GM19035 (cell line): ENCODE measurements around the gene TGIF1.
"Not testable (repeated sequence)": the region's sequence is repeated elsewhere in the genome, so short reads cannot be mapped to it uniquely, and the experiment has no call there.

ENCODE experiments used
- ATAC-seq: cut with Tn5 transposase; IDR thresholded peaks from one replicate; pipeline ENCODE4 v1.9.1; 2021; ENCODE audit not compliant: unreplicated experiment

TGIF1 gene

DNA sequence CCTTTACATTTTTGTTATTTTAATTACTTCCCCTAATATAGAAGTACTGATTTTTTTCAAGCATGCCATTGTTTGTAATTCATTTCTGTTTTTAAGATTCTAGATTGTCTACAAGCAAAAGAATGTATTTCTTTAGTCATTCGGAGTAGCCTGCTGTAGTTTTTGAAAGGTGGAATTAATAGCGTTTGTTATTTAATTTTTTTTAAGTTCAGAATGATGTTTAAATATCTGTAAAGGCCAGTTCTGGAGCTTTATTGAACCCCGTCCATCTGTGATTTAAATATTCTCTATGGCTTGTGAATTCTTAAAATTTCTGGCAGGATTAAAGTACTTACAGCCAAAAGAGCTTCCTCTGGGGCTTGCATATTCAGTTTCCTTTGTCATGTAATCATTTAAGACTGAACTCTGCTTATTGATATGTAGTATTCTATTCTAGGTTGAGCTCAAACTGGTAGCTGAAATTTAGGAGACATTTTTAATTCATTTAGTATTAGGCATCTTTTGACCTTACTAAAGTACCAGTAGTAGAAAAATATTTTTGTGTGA is 5.2 kb downstream of the TGIF1 start:
- no peak for ATAC-seq

DNA sequence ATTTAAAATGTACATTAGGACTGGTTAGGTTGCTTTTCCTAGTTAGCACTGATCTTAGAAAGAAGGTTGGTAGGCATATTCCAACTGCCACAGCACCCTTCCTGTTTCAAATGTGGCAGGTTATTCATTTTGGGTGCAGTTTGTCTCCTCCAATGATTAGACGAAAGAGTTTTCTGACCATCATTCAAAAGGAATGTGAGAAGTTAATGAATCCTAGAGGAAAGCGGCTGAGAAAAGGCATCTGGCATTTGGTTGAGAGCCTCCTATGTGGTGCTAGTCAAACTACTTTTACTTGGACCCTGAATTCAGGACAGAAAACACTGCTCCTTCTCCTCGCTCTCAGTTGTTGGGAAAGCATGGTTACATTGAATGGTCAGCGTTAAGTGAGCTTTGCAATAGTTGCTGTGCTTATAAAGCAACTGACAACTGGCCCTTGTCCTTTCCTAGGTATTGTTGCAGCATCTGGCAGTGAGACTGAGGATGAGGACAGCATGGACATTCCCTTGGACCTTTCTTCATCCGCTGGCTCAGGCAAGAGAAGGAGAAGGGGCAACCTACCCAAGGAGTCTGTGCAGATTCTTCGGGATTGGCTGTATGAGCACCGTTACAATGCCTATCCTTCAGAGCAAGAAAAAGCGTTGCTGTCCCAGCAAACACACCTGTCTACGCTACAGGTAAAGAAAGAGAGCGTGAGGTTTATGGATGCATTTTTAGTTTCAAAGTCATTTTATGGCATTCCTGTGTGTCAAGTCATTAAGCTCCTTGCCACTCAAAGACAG is 6.1 kb downstream of the TGIF1 start:
- ATAC-seq, result no peak

DNA sequence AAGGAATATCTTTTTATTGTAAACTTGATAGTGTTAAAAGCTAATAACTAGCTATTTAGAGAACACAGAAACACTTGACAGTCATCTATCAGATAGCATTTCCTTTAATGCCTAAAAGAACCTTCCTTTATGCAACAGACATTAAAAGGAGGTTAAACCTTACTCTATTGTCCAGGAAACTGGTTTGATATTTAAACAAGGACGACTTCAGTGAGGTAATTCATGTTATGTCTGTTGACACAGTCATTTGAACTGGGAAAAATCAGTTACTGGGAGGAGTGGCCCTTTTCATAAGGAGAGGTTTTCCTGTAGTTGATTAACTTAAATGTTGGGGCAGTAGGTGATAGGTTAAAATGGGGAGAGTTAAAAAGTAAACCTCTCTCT is 6.7 kb downstream of the TGIF1 start:
- no peak for ATAC-seq

DNA sequence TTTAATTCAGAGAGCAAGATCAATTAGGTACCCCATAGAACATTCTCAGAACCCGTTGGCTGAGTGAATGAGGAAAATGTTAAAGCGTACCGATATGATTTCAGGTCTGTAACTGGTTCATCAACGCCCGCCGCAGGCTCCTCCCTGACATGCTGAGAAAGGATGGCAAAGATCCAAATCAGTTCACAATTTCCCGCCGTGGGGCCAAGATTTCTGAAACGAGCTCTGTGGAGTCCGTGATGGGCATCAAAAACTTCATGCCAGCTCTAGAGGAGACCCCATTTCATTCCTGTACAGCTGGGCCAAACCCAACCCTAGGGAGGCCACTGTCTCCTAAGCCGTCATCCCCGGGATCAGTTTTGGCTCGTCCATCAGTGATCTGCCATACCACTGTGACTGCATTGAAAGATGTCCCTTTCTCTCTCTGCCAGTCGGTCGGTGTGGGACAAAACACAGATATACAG is 7.3 kb downstream of the TGIF1 start:
- ATAC-seq, result no peak

DNA sequence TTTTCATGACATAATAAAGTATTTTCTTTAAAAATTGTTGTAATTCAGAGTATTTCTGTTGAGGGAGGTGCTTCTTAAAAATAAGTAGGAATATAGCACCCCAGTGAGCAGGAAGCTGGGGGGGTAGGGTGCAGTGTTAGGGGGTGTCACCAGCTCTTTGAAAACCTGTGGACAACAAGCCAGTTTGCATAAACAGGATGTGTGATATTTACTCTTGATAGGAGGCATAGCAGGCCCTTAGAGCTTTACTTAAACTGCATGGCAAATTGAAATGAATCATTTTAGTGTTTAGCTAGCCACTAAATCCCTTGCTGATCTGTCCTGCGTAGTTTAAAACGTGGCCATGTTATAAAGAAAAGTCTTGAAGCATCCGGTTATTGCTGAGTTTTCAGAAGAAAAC is 8.4 kb downstream of the TGIF1 start:
- no peak for ATAC-seq

DNA sequence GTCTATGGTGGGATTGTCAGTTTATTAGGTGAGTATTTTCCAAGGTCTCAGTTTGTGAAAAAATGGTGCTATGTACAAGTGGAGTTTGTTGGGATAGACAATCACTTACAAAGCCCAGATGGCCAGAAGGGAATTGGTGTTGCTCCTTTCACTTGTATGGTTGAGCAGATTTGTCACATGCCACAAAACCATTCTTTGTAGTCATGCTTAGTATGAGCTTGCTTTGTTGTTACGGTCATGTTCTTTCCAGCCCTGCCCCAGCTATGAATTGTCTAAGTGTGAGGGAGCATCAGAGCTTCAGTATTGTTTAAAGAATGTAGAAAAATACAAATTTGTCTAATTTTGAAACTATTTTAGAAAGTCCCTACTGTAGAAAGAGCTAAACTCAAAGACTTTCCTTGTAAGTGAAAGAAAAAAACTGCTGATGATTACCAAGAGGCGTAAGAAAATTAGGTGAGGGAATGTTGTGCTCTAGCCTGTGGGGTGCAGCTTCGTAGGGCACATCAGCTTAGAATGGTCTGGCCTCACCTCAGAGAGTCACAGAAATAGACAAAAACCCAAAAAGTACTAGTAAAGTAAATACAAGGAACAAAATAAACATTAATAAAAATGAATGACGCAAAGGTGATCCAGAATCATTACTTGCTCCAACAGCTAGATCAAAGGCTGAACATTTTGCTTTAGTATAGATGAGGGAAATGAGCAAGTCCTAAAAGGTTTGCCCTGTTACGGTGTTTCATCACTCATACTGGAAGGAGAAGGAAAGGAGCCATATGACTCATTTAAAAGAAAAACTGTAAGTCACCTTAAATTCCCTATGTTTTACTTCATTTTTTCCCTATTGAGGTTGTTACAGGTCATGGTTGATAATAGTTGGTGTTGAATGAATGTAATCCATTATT is 9.2 kb downstream of the TGIF1 start:
- no peak for ATAC-seq

DNA sequence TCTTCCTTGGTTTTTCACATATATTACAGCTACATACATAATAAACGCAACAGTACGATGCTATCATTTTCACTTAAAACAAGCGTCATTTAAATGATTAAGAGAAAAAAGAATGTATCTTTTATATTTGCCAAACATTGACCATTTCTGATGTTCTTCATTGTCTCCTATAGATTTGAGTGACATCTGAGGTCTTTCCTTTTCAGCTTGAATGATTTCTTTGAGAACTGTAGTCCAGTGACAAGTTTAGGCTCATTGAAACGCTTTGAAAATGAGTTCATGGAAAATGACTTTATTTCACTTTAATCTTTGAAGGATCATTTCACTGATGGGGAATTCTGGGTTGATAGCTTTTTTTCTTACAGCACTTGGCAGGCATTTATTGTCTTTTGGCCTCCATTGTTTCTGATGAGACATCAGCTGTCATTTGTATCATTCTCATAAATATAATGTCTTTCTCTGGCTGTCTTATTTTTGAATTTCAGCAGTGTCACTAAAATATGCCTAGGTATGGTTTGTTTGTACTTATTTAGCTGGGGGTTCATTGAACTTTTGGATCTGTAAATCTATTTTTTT is 10.9 kb downstream of the TGIF1 start:
- no peak for ATAC-seq

DNA sequence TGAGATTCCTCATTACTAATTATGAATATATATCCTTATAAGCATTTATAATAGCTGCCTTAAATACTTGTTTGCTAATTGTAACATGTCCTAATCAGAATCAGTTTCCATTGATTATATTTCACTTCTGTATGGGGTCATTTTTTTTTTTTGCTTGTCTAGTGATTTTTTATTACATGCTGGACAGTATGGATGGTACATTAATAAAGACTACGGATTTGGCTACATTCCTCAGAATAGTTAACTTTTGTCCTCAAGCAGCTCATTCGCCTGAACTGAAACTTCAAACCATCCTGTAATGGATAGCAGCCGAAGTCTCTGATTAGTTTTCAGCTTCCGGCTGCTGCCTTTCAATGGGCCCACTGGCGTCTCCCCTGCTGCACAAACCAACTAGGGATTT is 11.7 kb downstream of the TGIF1 start:
- no peak for ATAC-seq

DNA sequence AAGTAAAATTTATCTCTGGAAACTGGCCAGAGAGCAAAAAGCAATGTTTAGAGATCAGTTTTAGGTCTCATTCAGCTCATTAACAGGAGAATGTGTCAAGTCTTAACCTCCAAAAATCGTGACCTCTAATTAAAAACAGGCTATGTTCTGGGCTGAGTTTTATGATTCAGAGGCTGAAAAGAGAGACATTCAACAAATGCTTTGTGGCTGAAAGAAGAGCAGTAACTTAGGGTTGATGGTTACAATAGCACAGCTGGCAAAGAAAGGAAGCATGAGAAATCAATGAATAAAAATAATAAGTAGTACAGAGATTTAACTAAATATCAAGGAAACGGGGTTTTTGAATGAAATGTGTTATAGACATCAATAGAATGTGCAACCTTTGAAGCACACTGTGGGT is 13.1 kb downstream of the TGIF1 start:
- ATAC-seq, result no peak

DNA sequence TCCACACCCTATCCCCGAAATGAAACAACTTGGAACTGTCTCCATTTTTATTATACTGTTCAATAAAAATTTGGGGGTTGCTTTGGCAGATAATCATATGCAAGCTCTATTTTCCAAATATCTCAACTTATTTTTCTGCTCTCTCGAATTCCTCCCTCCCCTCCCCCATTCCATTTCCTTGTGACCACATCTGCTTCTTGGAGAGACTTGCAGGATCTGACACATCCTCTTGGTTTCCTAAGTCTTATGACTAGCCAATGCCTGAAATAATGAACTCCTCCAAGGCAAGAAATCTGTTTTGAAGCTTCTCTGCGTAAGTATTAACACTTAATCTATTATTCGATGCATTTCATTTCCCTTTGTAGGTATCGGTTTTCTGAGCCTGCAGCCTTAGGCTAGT is 16.1 kb downstream of the TGIF1 start:
- ATAC-seq, result no peak

DNA sequence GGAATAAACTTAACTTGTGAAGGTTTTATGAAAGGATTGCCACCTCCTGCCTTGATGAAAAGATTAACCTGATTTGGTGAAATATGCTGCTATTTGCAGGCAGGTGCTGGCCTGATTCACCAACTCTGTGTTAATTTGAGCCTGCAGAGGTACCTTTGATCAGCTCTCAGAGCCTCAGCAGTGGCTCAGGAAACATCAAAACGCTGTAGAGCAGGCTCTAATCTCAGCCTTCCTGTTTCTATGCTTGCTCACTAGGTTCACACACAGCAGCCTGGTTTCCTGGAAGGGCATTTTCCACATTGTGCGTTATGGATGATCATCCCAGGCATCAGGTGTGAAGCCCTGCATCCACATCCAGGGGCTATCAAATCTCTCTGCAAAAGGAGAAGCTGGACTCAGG is 16.9 kb downstream of the TGIF1 start:
- no peak for ATAC-seq

DNA sequence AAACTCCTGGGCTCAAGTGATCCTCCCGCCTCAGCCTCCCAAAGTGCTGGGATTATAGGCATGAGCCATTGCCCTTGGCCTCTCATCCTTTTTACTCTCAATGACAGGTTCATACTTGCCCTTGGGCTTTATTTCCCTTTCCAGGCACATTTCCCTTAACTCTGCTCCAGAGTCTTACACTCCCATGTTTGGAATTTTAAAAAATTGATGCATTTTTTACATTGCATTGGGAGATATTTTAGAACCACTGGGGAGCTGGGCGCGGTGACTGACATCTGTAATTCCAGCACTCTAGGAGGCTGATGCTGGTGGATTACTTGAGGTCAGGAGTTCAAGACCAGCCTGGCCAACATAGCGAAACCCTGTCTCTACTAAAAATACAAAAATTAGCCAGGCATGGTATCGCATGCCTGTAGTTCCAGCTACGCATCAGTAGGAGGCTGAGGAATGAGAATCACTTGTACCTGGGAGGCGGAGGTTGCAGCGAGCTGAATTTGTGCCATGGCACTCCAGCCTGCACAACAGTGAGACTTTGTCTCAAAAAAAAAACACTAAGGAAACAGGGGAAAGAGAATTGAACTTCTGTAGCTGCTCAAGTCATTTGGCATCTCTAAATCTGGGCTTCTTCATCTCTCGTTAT is 18.2 kb downstream of the TGIF1 start:
- no peak for ATAC-seq

DNA sequence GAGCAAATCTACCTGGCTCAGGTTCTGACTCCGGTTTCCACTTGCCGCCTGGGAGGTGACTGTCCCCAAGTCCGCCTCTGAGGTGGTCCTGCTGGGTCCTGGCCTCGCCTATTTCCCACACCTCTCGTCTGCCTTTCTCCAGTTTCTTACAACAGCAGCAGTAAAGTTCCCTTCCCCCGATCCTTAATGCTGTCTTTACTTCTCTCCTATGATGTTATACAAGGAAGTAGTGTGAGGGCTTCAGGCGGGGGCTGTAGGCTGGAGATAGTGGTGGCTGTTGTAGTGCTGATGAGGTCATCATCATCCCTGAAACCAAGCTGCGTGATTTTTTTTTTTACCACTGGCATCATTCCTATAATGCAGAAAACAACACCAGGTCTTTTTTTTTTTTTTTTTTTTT is 18.9 kb downstream of the TGIF1 start:
- no peak for ATAC-seq

DNA sequence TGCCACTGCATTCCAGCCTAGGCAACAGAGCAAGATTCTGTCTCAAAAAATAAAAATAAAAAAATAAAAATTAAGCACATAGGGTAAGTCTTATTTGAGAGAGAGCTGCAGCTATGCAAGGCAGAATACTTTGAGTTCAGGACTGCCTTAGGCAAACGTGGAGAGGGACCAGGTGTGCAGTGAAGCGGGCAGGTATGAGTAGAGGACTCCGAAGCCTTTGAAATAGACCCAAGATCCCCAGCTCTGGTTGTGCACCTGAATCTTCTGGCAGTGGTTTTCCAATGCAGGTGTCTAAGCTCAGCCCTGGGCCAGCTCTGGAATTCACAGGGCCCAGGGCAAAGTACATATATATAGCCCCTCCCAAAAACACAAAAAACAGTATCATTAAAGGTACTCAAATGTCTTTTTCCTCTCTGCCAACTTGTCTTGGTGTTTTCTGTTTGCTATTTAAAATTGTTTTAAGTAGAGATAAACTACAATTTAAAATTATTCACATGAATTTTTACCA is 21.2 kb downstream of the TGIF1 start:
- ATAC-seq, result no peak

DNA sequence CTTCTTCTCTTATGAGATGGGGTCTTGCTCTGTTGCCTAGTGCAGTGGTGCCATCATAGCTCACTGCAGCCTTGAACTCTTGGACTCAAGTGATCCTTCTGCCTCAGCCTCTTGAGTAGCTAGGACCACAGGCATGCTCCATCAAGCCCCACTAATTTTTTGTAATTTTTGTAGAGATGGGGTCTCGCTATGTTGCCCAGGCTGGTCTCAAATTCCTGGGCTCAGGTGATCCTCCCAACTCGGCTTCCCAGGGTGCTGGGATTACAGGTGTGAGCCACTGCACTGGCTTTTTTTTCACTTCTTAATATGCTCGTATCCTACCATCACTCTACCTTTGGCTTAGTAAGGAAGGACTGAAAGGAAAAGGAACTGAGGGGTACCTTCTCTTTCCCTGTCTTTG is 22.1 kb downstream of the TGIF1 start:
- not testable (repeated sequence) for ATAC-seq

DNA sequence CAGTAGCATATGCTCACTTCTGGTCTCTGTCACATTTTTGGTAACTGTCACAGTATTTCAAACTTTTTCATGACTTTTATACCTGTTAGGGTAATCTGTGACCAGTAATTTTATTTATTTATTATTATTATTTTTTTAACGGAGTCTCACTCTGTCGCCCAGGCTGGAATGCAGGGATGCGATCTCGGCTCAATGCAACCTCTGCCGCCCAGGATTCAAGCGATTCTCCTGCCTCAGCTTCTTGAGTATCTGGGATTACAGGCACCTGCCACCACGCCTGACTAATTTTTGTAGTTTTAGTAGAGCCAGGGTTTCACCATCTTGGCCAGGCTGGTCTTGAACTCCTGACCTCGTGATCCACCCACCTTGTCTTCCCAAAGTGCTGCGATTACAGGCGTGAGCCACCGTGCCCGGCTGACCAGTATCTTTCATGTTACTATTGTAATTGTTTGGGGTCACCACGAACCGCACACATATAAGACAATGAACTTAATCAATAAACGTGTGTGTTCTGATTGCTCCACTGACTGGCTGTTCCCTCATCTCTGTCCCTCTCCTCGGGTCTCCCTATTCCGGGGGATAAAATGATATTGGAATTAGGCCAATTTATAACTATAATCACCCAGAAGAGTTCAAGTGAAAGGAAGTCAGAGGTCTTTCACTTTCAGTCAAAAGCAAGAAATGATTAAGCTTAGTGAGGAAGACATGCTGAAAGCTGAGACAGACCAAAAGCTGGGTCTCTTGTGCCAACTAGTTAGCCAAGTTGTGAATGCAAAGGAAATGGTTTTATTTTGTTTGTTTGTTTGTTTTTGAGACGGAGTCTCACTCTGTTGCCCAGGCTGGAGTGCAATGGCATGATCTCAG is 22.9 kb downstream of the TGIF1 start:
- ATAC-seq, result no peak

DNA sequence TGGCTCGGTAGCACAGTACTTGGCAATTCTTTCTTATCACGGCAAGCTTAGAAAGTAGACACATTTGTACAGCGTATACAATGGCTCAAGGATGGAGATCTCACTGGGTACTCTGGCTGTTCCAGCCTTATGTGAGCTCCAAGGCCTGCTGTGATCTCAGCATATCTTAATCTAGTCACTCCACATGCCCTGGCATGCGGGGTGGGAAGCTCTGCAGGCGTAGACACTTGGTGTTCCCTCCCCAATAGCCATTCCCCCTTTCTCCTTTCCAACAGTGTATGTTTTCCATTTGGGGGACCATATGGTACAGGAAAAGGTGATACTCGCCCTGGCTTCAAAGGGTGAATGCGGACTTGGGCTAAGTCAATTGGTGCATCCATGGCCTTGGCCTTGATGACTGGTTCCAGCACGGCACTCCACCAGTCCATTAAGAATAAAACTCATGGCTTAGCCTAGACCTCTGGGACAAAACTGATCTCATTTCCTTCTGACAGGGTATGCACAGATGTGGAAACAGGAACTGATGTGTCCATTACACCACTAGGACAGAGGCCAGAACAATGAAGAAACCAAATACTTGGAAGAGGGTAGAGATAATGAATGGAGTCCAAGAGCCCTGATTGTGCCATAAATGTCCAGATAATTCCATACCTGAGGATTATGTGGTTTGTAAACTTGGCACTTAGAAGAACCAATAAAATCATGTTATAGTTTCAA is 28.4 kb downstream of the TGIF1 start:
- no peak for ATAC-seq

DNA sequence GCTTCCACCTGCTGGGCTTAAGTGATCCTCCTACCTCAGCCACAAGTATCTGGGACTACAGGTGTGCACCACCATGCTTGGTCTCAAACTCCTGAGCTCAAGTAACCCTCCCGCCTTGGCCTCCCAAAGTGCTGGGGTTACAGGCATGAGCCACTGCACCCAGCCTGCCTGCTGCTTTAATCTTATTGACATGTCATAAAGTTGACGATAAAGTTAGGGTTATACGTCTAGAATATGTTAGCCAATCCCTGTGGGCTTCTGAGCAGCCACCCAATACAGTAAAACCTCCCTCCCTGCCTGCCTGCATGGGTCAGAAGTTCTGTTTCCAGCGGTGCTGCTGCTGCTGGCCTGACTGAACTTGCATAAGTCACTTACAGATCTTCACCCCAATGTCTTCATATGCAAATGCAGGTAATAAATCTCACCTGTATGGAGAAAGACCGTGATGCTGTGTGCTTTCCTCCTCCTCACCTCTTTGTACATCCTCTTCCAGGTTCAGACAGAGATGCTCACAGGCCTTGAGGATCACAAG is 30.1 kb downstream of the TGIF1 start:
- no peak for ATAC-seq
